ENCODE data around the gene NCDN. TPM values are rescaled to one million over a fixed set of nuclear protein-coding genes. Genes with fewer than 3 reads are reported as not detected.

Gene NCDN
- total and polyA plus RNA-seq, 2 experiments from 2014 or later: 29.6 to 39.7 TPM

DNA sequence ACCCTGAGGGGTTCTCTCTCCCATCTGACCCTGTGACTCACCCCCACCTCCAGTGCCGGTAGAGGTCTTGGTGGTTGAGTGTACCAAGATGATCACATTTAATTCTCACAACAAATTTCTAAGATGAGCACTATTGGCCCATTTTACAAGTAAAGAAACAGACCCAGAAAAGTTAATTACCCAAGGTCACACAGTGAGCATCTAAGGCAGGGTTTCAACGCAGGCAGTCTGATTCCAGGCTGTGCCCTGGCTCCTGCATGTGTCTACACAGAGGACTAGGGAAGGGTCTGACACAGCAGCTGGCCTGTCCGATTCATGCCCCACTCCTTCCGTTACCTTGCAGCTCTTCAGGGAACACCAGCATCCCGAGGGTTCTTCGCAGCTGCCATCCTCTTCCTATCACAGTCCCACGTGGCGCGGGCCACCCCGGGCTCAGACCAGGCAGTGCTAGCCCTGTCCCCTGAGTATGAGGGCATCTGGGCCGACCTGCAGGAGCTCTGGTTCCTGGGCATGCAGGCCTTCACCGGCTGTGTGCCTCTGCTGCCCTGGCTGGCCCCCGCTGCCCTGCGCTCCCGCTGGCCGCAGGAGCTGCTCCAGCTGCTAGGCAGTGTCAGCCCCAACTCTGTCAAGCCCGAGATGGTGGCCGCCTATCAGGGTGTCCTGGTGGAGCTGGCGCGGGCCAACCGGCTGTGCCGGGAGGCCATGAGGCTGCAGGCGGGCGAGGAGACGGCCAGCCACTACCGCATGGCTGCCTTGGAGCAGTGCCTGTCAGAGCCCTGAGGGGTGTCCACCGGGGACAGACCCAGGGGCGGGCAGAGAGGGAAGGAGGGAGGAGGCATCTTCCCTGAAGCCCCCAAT is 7.5 kb downstream of the NCDN start:
- Histone ChIP-seq H3K27me3 (replicated peaks; ENCODE audit: insufficient read depth) (no peaks in the 10 kb centered on the region), H3K4me2 (ENCODE audit: unreplicated experiment) (no peak overlapping the region), H3F3A (ENCODE audit: insufficient read depth) (peaks cover 10% of the 10 kb centered on the region), H3K79me2 (ENCODE audit: insufficient read depth) (no peaks in the 10 kb centered on the region), H3K4me1 (ENCODE audit: insufficient read depth) (peaks cover 11% of the 10 kb centered on the region), H3K9me2 (ENCODE audit: insufficient read depth) (no peaks in the 10 kb centered on the region), H2AFZ (no peak overlapping the region), H4K20me1 (ENCODE audit: insufficient read depth) (no peaks in the 10 kb centered on the region), H3K36me3 (ENCODE audit: low read depth) (no peaks in the 10 kb centered on the region), H3K9ac (no peak overlapping the region), H3K27ac (no peak overlapping the region), H3K4me3 (no peak overlapping the region), H3K9me3 (ENCODE audit: low read depth) (no peaks in the 10 kb centered on the region)
- 84 to 87% methylated on average over 16 to 28 of the region's 28 CpGs for WGBS, 2 experiments (ENCODE audit: low coverage in 1 of 2, low lambda C conversion rate in 2 of 2, missing lambda C conversion rate in 2 of 2)
- in situ Hi-C loops (cut with MboI): loop anchor here (5.0 kb wide), 1 partner anchor 113 kb away; no protein-coding TSS in a partner anchor
- DNase-seq: no peak
- TF ChIP-seq EZH2 (IDR thresholded peaks at IDR 0.05; ENCODE audit: insufficient read depth, poor library complexity, severe bottlenecking) (no peak), EZH2phosphoT487 (IDR thresholded peaks at IDR 0.05; ENCODE audit: insufficient read depth, low read depth) (no peak)

DNA sequence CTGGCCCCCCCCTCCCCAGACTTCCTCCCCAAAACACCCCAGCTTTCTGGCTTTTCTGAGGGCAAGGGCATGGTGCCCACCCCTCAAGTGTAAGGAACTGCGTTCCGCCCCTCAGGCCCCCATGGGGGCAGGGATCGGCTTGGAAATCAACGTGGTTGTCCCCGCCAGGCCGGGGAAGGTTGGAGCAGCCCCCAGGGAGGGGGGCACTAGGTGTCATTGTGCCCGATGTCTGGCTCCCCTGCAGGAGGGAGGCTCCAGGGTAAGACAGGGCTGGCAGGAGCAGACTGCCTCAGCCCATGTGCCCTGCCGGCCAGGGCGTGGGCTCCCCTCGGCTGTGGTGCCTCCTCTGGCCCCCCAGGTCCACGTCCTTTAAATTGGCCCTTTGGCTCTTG is 8.1 kb downstream of the NCDN start:
- peaks cover 13% of the 10 kb centered on the region for H3K4me1 ChIP-seq (ENCODE audit: insufficient read depth)
- in situ Hi-C loops (cut with MboI): no loop called here
- no peaks in the 10 kb centered on the region for H3K36me3 ChIP-seq (ENCODE audit: low read depth)
- 92 to 96% methylated on average over 10 to 11 of the region's 11 CpGs for WGBS, 2 experiments (ENCODE audit: low coverage in 1 of 2, low lambda C conversion rate in 2 of 2, missing lambda C conversion rate in 2 of 2)
- DNase-seq: no peak
- TF ChIP-seq EZH2 (IDR thresholded peaks at IDR 0.05; ENCODE audit: insufficient read depth, poor library complexity, severe bottlenecking) (no peak), EZH2phosphoT487 (IDR thresholded peaks at IDR 0.05; ENCODE audit: insufficient read depth, low read depth) (no peak)
- no peak overlapping the region for H3K9ac ChIP-seq
- H4K20me1 ChIP-seq (ENCODE audit: insufficient read depth): no peaks in the 10 kb centered on the region
- H3K9me3 ChIP-seq (ENCODE audit: low read depth): no peaks in the 10 kb centered on the region
- H3K27me3 ChIP-seq (replicated peaks; ENCODE audit: insufficient read depth): no peaks in the 10 kb centered on the region
- peaks cover 10% of the 10 kb centered on the region for H3F3A ChIP-seq (ENCODE audit: insufficient read depth)
- H3K9me2 ChIP-seq (ENCODE audit: insufficient read depth): no peaks in the 10 kb centered on the region
- no peak overlapping the region for H2AFZ ChIP-seq
- H3K4me3 ChIP-seq: no peak overlapping the region
- no peak overlapping the region for H3K27ac ChIP-seq
- H3K79me2 ChIP-seq (ENCODE audit: insufficient read depth): no peaks in the 10 kb centered on the region
- H3K4me2 ChIP-seq (ENCODE audit: unreplicated experiment): no peak overlapping the region

DNA sequence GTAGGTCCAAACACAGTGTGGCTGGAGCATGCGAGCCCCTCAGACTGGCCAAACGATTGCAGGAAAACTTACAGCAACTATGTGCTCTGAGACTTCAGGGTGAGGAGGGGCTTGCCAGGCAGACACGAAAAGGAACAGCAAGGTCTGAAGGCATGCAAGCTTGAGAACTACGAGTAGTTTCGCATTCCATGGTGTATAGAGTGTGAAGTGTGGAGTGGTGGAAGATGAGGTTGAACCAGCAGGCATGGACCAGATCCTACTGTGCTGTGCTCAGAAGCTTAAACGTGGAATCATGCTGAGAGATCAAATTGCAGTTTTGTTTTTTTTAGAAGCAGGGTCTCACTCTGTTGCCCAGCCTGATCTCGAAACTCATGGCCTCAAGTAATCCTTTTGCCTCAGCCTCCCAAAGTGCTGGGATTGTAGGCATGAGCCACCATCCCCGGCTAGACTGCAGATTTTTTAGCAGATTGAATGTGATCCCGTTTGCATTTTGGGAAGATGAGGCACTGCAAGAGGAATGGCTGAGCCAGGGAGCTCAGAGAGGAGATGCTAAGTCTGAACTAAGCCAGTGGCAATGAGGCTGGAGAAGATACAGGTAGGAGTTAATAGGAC is 10.5 kb downstream of the NCDN start:
- Histone ChIP-seq H3K36me3 (ENCODE audit: low read depth) (no peaks in the 10 kb centered on the region), H3K9ac (no peak overlapping the region), H3K4me3 (no peak overlapping the region), H3K4me2 (ENCODE audit: unreplicated experiment) (no peak overlapping the region), H3F3A (ENCODE audit: insufficient read depth) (peaks cover 10% of the 10 kb centered on the region), H4K20me1 (ENCODE audit: insufficient read depth) (no peaks in the 10 kb centered on the region), H3K27ac (no peak overlapping the region), H3K4me1 (ENCODE audit: insufficient read depth) (peaks cover 13% of the 10 kb centered on the region), H3K9me3 (ENCODE audit: low read depth) (no peaks in the 10 kb centered on the region), H2AFZ (no peak overlapping the region), H3K79me2 (ENCODE audit: insufficient read depth) (no peaks in the 10 kb centered on the region), H3K9me2 (ENCODE audit: insufficient read depth) (no peaks in the 10 kb centered on the region), H3K27me3 (replicated peaks; ENCODE audit: insufficient read depth) (no peaks in the 10 kb centered on the region)
- WGBS, 2 experiments (ENCODE audit: low coverage in 1 of 2, low lambda C conversion rate in 2 of 2, missing lambda C conversion rate in 2 of 2): 67 to 73% methylated on average over 9 of the region's 9 CpGs
- TF ChIP-seq EZH2phosphoT487 (IDR thresholded peaks at IDR 0.05; ENCODE audit: insufficient read depth, low read depth): no peak
- no peak for TF ChIP-seq EZH2 (IDR thresholded peaks at IDR 0.05; ENCODE audit: insufficient read depth, poor library complexity, severe bottlenecking)
- in situ Hi-C loops (cut with MboI): no loop called here
- no peak for DNase-seq

DNA sequence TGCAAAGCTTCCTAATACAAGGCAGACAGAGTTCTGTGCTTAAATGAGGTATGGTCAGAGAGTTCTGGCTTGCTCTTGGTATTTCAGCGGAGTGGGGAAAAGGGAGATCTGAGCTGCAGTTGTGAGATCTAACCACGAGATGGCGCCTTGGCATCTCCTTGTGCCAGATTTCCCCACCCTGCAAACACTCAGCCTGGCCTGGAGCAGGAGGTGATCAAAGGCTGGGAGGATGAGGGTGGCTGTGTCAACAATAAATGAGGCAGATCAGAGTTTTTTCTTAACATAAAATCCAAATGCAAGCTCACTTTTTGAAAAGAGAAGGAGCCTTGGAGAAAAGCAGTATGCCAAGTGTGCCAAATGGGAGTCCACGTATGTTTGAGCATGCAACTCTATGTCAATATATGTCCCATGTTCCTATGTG is 11.4 kb downstream of the NCDN start:
- in situ Hi-C loops (cut with MboI): no loop called here
- peaks cover 10% of the 10 kb centered on the region for H3F3A ChIP-seq (ENCODE audit: insufficient read depth)
- H3K27me3 ChIP-seq (replicated peaks; ENCODE audit: insufficient read depth): no peaks in the 10 kb centered on the region
- no peak overlapping the region for H3K9ac ChIP-seq
- H3K4me3 ChIP-seq: no peak overlapping the region
- no peak for TF ChIP-seq EZH2phosphoT487 (IDR thresholded peaks at IDR 0.05; ENCODE audit: insufficient read depth, low read depth)
- TF ChIP-seq EZH2 (IDR thresholded peaks at IDR 0.05; ENCODE audit: insufficient read depth, poor library complexity, severe bottlenecking): no peak
- no peak overlapping the region for H3K4me2 ChIP-seq (ENCODE audit: unreplicated experiment)
- H3K36me3 ChIP-seq (ENCODE audit: low read depth): no peaks in the 10 kb centered on the region
- H2AFZ ChIP-seq: no peak overlapping the region
- peak; percentile 79 for DNase-seq
- no peaks in the 10 kb centered on the region for H3K9me2 ChIP-seq (ENCODE audit: insufficient read depth)
- no peaks in the 10 kb centered on the region for H3K79me2 ChIP-seq (ENCODE audit: insufficient read depth)
- H4K20me1 ChIP-seq (ENCODE audit: insufficient read depth): no peaks in the 10 kb centered on the region
- H3K9me3 ChIP-seq (ENCODE audit: low read depth): no peaks in the 10 kb centered on the region
- no peak overlapping the region for H3K27ac ChIP-seq
- 19 to 20% methylated on average over 4 of the region's 4 CpGs for WGBS, 2 experiments (ENCODE audit: low coverage in 1 of 2, low lambda C conversion rate in 2 of 2, missing lambda C conversion rate in 2 of 2)
- peaks cover 13% of the 10 kb centered on the region for H3K4me1 ChIP-seq (ENCODE audit: insufficient read depth)
